GM18498 (cell line): ENCODE results near the gene LDLRAD4.

Source experiments
- ATAC-seq: cut with Tn5 transposase; IDR thresholded peaks from one replicate; pipeline ENCODE4 v1.9.1; 2021; ENCODE audit warnings: mild to moderate bottlenecking, moderate library complexity; ENCODE audit not compliant: unreplicated experiment

The LDLRAD4 gene

DNA sequence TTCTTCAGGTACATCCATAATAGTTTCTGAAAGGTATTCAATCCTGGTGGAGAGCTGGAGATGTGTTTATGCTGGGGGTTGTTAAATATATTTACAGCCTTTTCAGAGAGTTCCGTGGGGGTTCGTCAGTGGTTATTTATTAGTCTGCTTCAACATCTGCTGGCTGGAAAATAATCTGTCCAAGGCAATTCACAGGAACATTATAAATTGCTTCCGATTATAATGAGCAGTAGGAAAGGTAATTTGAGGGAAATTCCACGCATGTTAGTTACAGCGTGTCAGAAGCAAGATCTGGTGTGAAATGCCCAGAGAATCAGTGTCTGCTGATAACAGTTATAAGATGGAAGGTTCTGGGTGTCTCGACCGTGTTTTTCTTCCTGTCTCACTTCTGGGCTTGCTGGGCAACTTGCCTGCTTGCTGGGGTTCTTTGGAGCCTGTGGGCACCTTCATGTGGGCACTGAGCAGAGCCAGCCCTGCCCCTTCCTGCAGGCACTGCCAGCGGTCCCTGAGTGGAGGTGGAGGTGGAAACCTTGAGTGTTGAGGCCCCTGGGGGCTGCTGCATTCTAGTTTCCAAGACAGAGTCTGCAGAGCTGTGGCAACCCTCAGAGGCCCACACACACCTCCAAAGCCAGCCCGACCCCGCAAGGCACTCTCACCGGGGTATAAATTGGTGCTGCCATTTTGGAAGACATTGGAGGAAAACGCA lies 322.1 kb downstream of the LDLRAD4 start:
- no peak for ATAC-seq

DNA sequence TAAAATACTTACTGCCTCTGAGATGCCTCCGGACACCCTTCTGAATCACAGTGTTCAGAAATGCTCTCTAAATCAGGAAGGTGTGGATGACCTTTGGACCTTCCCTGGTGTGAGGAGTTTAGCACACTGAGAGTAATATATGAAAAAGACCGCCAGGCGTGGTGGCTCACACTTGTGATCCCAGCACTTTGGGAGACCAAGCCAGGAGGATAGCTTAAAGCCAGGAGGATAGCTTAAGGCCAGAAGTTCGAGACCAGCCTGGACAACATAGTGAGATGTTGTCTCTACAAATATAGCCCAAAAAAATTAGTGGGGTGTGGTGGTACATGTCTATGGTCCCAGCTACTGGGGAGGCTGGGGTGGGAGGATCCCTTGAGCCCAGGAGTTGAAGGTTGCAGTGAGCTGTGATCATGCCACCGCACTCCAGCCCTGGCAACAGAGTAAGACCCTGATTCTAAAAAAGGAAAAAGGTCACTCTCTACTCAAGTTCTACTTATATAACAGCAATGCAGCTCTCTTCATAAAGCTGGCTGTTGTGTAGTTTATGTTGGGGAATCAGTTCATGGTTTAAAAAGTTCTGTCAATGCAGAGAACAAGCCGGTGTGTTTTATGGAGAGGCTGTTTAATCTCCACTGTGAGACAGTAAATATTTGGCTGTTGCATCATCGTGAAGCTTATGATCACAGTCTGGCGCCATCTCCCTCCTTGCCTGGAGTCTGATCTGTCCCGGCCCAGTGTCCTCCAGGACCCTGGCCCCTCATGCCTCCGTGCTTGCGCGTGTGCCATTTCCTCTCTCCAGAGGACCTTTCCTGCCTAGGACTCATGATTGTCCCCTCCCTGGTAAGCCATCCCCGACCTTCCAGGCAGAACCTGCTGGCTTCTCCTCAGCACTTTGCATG lies 323.3 kb downstream of the LDLRAD4 start:
- ATAC-seq = no peak

- no peak for ATAC-seq
Measured at GRCh38 chr18:13542520-13542847, 323.9 kb downstream of the LDLRAD4 start.

DNA sequence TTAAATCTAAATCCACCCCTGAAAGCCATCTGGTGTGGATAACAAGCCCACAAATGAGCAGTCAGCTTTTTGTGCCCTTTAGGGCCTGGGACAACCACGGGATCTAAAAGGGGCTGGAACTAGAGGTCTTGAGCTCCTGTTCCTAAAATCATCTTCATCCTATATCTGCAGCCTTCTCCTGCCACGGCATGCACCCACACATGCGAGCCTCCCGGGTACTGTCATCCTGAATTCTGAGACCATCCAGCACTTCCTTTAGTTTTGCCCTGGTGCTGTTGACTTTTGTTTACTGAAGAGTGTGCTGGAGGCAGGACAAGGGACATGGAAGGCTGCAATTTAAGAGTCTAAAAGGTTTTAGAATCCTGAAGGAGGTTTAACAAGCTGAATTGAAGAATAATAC lies 324.6 kb downstream of the LDLRAD4 start:
- ATAC-seq = no peak

- no peak for ATAC-seq
Measured at GRCh38 chr18:13543811-13544732, 325.5 kb downstream of the LDLRAD4 start.

GRCh38 chr18:13544953-13545352 lies 326.4 kb downstream of the LDLRAD4 start:
- ATAC-seq = no peak

DNA sequence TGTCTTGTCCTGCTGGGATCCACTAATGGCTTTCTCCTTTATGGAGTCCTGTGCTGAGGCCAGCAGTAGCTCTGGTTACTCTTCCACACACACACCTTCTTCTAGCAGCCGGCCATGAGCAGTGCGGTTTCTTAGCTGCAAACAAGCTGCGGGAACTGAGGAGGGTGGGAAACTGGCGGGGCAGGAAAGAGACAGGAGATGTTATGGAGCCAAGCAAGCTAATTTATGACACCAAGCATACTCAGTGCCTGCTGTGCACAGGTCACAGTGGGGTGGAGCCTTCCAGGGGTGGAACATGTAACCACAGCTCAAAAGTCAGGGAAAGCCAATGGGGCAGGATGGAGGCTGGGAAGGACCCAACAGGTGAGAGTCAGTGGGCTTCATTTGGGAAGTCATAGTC lies 327.0 kb downstream of the LDLRAD4 start:
- ATAC-seq = no peak

- no peak for ATAC-seq
Measured at GRCh38 chr18:13545955-13546354, 327.4 kb downstream of the LDLRAD4 start.

GRCh38 chr18:13546638-13547037 lies 328.1 kb downstream of the LDLRAD4 start:
- no peak for ATAC-seq

DNA sequence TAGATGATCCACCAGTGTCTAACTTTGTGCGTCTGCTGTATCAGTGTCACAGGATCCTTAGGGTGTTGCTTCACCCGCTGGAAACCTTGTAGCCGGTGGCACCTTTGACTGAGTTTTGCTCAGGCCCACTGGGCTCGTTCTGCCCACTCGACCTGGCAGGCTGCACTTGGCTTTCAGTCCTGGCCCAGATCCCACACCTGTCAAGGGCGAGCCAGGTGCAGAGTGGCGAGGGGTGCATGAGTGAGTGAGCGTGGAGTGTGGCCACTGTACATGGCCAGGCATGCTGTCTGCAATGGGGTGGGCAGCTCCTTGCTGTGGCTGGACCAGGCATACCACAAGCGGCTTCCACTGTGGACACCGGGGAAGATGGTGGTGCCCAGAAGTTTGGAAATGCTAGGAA lies 328.8 kb downstream of the LDLRAD4 start:
- no peak for ATAC-seq

DNA sequence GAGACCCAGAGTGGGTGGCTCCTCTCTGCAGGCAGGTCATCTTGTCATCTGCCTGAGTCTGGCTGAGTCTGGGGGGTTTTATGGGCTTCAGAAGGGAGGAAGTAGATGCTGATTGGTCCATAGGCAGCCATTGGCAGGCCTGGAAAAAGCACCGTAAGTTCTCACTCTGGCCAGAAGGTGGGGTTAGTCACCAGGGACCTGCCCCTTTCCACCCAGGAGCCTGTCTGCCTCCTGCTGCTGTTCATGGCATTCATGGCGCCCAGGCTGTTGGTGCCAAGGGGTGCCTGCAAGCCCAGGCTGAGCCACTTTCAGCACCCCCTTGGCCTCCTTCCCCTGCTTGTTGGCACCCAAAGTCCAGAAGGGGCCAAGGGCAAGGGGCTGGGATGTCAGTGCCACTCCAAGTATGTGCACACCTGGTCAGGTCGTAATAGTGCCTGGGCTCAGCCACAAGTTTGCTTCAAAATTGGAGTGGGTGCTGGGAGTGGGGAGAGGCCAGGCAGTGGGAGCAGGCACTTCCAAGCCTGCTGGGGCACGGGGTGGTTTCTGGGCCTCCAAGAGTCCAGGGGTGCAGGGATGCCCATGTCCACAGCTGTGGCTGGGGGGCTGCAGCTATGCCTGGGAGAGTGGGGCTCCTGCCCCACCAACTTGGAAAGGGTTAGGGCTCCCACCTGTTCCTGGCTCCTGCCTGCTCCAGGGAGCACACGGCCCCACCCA lies 329.7 kb downstream of the LDLRAD4 start:
- no peak for ATAC-seq

GRCh38 chr18:13548966-13549879 lies 330.7 kb downstream of the LDLRAD4 start:
- ATAC-seq = peak; percentile 83

- ATAC-seq = no peak
Measured at GRCh38 chr18:13549880-13550232, 331.3 kb downstream of the LDLRAD4 start.

DNA sequence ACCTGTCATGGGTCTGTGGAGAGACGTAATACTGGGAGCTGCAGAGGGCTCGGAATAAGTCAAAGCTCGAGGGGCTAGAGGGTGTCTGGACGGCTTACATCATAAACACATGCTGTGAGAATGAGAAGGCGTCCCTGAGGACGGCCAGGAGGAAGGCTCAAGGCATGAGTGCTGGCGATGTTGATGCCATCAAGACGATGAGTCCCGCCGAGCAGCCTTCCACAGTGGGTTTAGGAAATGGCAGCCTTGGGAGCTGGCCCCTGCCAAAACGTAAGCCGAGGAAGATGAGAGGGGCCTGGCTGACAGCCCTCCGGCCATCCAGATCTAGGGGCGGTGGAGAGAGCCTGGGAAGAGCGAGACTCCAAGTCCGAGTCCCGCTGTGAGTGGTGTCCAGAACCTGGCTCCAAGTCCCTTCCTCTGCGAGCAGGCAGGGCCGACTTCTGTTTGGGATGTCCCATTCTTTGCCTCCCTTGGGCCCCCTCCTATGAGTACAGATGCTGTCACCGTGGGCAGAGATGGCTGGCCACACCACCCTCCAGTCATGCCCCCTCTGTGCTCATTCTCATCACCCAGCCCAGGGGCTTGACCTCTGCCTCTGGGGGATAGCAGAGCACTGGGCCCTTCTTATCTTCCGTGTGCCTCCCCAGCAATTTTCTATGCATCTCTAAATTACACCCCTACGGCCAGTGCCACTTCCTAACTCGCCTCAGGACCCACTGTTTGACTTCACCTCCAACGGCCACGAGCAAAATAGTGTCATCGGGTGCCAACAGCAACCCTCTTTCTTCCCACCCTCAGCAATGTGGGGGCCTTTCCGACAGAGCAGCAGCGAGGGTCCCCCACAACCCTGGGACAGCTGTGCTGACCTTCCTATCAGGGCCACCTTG lies 332.1 kb downstream of the LDLRAD4 start:
- no peak for ATAC-seq

- ATAC-seq = no peak
Measured at GRCh38 chr18:13551305-13551603, 332.7 kb downstream of the LDLRAD4 start.

DNA sequence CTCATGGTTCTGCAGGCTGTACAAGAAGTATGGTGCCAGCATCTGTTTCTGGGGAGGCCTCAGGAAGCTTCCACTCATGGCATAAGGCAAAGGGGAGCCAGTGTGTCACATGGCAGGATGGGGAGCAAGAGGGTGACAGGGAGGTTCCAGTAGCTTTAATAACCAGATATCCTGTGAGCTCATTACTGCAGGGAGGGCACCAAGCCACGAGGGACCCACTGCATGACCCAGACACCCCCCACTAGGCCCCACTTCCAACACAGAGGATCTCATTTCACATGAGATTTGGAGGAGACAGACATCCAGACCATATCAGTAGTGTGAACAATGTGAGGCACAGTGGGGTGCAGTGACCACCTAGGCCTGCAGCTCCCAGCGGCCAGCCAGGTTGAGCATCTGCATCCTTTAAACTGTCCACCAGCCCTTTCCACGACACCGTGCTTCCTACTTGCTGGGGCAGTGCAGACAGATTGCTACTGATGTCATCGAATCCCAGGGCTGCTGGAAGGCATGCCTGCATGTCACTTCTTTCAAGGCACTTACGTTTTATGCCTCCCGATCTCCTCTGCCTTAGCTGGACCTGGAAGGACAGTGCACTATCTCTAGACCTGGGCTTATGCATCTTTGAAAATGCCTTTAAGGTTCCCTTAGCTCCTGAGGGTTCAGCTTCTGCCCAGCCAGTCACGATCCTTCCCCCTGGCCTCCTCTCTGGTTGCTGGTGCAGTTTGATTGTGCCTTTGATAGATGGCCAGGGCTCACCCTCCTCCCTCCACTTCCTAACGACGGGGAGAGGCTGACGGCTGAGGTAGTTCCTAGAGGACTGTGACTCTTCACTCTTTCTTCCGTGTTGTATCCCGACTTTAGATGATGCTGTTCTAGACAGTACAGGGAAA lies 333.5 kb downstream of the LDLRAD4 start:
- ATAC-seq = no peak

DNA sequence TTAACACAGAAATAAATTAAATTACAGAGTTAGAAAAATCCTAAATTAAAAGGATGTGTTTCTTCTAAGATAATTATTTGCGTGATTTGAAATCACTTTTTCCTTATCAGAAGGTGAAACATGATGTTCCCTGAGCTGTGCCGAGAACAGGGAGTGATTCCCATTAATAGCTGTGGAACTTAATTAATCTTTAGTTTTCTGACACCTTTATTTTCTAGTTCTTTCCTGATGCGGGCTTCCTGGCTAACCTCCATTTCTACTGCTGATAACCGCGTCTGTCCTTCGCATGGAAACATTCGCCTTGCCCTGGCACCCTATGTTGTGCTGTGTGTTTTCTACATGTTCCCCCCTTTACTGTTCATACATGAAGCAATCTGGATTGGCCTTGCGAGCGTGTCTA lies 334.9 kb downstream of the LDLRAD4 start:
- ATAC-seq = no peak

GRCh38 chr18:13555192-13555591 lies 336.6 kb downstream of the LDLRAD4 start:
- ATAC-seq = no peak
